ENCODE measurements around the gene CNOT6L.
"Not testable (repeated sequence)": the region's sequence is repeated elsewhere in the genome, so short reads cannot be mapped to it uniquely, and the experiment has no call there.

The CNOT6L gene

GRCh38 chr4:77734928-77735327 is 84.2 kb downstream of the CNOT6L start:
- Histone ChIP-seq H3K27me3 (replicated peaks; ENCODE audit: control insufficient read depth, insufficient read depth, low read length) (no peaks in the 10 kb centered on the region), H3K36me3 (ENCODE audit: control insufficient read depth, insufficient read depth, low read length) (no peaks in the 10 kb centered on the region; the same call in 1 of the 2 replicates), H3K4me3 (replicated peaks; ENCODE audit: low read depth, low read length) (no peak overlapping the region)
- TF ChIP-seq, protein P1, sequence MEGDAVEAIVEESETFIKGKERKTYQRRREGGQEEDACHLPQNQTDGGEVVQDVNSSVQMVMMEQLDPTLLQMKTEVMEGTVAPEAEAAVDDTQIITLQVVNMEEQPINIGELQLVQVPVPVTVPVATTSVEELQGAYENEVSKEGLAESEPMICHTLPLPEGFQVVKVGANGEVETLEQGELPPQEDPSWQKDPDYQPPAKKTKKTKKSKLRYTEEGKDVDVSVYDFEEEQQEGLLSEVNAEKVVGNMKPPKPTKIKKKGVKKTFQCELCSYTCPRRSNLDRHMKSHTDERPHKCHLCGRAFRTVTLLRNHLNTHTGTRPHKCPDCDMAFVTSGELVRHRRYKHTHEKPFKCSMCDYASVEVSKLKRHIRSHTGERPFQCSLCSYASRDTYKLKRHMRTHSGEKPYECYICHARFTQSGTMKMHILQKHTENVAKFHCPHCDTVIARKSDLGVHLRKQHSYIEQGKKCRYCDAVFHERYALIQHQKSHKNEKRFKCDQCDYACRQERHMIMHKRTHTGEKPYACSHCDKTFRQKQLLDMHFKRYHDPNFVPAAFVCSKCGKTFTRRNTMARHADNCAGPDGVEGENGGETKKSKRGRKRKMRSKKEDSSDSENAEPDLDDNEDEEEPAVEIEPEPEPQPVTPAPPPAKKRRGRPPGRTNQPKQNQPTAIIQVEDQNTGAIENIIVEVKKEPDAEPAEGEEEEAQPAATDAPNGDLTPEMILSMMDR (IDR thresholded peaks at IDR 0.05; ENCODE audit: insufficient read depth, low read length, poor library complexity, severe bottlenecking) = no peak
- DNase-seq (ENCODE audit: extremely low read depth, insufficient read length) = peak; percentile 36

DNA sequence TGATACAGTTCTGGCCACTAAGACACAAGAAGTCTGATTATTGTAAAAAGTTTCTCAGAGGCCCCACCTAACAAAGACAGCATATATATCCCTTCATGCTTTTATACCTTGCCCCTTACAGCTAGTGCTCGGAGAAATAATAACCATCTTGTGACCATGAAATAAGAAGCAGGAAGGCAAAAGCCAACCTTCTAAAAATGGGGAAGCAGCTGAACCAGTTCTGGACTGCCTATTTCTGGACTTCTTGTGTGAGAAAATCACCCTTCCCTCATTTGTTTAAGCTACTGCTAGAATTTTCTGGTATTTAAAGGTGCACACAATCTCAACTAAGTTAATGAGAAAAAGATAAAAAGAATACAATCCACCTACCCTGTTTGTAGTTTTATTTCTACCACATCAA is 87.5 kb downstream of the CNOT6L start:
- DNase-seq (ENCODE audit: extremely low read depth, insufficient read length) = peak; percentile 3
- Histone ChIP-seq H3K4me3 (replicated peaks; ENCODE audit: low read depth, low read length) (no peak overlapping the region), H3K27me3 (replicated peaks; ENCODE audit: control insufficient read depth, insufficient read depth, low read length) (no peaks in the 10 kb centered on the region), H3K36me3 (ENCODE audit: control insufficient read depth, insufficient read depth, low read length) (no peaks in the 10 kb centered on the region)
- TF ChIP-seq, protein P1 (IDR thresholded peaks at IDR 0.05; ENCODE audit: insufficient read depth, low read length, poor library complexity, severe bottlenecking) = no peak

DNA sequence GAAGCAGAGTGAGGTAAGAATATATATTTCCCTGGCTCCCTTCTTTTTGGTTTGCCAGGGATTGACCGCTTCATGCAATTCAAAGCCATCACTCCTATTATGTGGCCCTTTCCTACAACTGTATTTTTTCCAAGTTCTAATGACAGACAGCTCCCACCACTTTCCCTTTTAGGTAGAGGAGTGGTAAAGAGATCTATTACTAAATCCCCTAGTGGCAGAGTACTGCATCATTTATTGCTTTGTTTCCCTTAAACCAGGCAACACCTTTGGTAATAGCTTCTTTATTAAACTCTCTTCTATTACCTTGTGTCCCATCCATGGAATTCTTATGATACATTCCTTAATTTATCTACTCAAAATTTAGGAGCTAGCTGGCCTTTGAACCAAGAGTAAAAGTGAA is 90.7 kb downstream of the CNOT6L start:
- no peak for DNase-seq (ENCODE audit: extremely low read depth, insufficient read length)
- Histone ChIP-seq H3K36me3 (ENCODE audit: control insufficient read depth, insufficient read depth, low read length) (no peaks in the 10 kb centered on the region), H3K27me3 (replicated peaks; ENCODE audit: control insufficient read depth, insufficient read depth, low read length) (no peaks in the 10 kb centered on the region), H3K4me3 (replicated peaks; ENCODE audit: low read depth, low read length) (no peak overlapping the region)
- TF ChIP-seq, protein P1 (IDR thresholded peaks at IDR 0.05; ENCODE audit: insufficient read depth, low read length, poor library complexity, severe bottlenecking) = no peak

GRCh38 chr4:77721073-77721472 is 98.1 kb downstream of the CNOT6L start:
- TF ChIP-seq, protein P1 (IDR thresholded peaks at IDR 0.05; ENCODE audit: insufficient read depth, low read length, poor library complexity, severe bottlenecking) = no peak
- Histone ChIP-seq H3K4me3 (replicated peaks; ENCODE audit: low read depth, low read length) (no peak overlapping the region), H3K36me3 (ENCODE audit: control insufficient read depth, insufficient read depth, low read length) (no peaks in the 10 kb centered on the region), H3K27me3 (replicated peaks; ENCODE audit: control insufficient read depth, insufficient read depth, low read length) (no peaks in the 10 kb centered on the region)
- no peak for DNase-seq (ENCODE audit: extremely low read depth, insufficient read length)

DNA sequence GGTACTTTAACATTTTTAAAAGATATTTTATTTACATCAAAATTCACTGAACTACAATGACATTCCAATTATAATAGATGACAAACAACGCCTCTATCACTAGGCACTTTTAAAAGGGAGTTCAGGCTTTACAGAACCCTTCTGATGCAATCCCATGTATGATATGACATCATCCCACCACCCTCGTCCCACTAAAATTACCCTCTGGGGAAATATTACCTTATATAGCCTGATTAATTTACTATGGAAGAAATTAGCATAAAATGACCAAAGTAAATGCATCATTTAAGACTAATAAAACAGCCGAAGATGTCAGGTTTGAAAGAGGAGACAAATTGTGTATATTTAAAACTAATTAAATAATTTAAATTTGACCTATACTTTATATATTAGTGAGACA is 100.7 kb downstream of the CNOT6L start:
- DNase-seq (ENCODE audit: extremely low read depth, insufficient read length); H3K4me3 ChIP-seq (replicated peaks; ENCODE audit: low read depth, low read length); H3K27me3 ChIP-seq (replicated peaks; ENCODE audit: control insufficient read depth, insufficient read depth, low read length); H3K36me3 ChIP-seq (ENCODE audit: control insufficient read depth, insufficient read depth, low read length): not testable (repeated sequence)

DNA sequence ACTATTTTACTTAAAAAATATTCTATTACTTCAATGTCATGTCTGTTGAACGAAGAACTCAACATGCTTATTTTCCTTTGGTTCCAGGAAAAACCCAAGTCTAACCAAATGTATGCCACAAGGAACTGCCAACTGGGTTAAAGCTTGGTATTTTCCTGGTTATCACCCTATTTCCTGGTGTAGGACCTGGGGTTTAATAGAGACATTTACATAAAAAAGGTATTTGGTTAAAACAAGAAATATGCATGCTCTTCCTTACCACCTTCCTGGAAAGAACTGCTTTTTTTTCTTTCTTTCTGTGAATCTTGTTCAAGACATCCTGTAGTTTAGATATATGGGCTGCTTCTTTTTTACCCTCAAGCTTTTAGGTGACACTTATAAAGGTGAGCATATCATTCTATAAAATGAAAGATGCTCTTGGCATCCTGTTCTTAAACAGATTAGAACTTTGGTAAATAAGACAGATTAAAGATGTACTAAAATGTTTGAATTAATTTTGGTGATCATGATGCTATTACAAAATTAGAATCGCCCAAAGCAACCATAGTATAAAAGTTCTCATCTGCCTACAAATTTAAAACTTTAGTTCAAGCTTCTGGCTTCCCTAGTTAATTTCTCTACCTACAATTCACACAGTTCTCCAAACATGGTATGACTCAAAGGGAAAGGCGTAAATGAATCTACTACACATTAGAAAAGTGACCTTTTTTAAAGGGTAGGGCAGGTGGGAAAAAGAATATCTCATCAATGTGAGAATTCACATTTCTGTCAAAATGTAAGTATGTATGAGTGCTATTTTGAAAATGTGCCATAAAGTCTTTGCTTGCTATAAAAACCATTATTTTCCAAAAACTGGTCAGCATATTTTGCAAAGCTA is 103.5 kb downstream of the CNOT6L start:
- TF ChIP-seq, protein P1 (IDR thresholded peaks at IDR 0.05; ENCODE audit: insufficient read depth, low read length, poor library complexity, severe bottlenecking) = no peak
- no peak for DNase-seq (ENCODE audit: extremely low read depth, insufficient read length)
- Histone ChIP-seq H3K27me3 (replicated peaks; ENCODE audit: control insufficient read depth, insufficient read depth, low read length) (no peaks in the 10 kb centered on the region), H3K4me3 (replicated peaks; ENCODE audit: low read depth, low read length) (no peak overlapping the region), H3K36me3 (ENCODE audit: control insufficient read depth, insufficient read depth, low read length) (no peaks in the 10 kb centered on the region)

Measured in GM06990 (cell line).